Motor neuron (in vitro differentiated cells): ENCODE results near the gene MIEF1. TPM values are rescaled to one million over a fixed set of nuclear protein-coding genes. Genes with fewer than 3 reads are reported as not detected.

Source experiments
- ATAC-seq, 8 experiments: fragments of 200-7000 bp; cut with Tn5 transposase; replicated peaks in 6 of 8; 2 replicates each; pipeline ENCODE4 v1.8.0; 2021; ENCODE audit warnings: mild to moderate bottlenecking in 8 of 8, moderate library complexity in 8 of 8
- H3K27ac ChIP-seq, 2 donors: fragments of 250-450 bp; sonication (Bioruptor Pico); 2 replicates each; pipeline ENCODE4 v1.9.0; 2021; ENCODE audit warnings: antibody characterized with exemption in 2 of 2, mild to moderate bottlenecking in 2 of 2, moderate library complexity in 1 of 2
- H3K4me1 ChIP-seq, 2 donors: fragments of 250-450 bp; sonication (Bioruptor Pico); replicated peaks in 1 of 2; 2 replicates each; pipeline ENCODE4 v1.6.1; 2021; ENCODE audit warnings: antibody characterized with exemption in 2 of 2, mild to moderate bottlenecking in 2 of 2, moderate library complexity in 1 of 2
- H3K4me3 ChIP-seq, 5 donors: fragments of 250-450 bp; sonication (Bioruptor Pico); 2 replicates each; pipeline ENCODE4 v1.9.0; 2021; ENCODE audit warnings: antibody characterized with exemption in 5 of 5, mild to moderate bottlenecking in 5 of 5, moderate library complexity in 4 of 5
- WGBS, 10 experiments: fragments of 450-650 bp; shearing (Covaris generic); methylation state at CpG; one replicate each; pipeline ENCODE4 v1.0.0; 2022; 5-methylcytosine and 5-hydroxymethylcytosine counted together
- in situ Hi-C, 9 experiments: fragments of 400-800 bp; cut with MboI; loops; one replicate each; pipeline ENCODE4 v1.15.0; 2021; ENCODE audit warnings: low sequenced_read_pairs in 9 of 9, low pct_unique_long_range_greater_than_20kb in 2 of 9; ENCODE audit not compliant: unreplicated experiment in 9 of 9
- total RNA-seq, 8 experiments: library from RNA; unstranded; fragments of 300-600 nt; gene quantifications; 2 replicates each; pipeline versions ENCODE4 v1.2.3 to v1.2.4, GENCODE V29; 2022

Gene MIEF1
- total RNA-seq, 8 experiments from 2014 or later = 20.9 to 38.8 (median 29.2) TPM

GRCh38 chr22:39474351-39475111 is 27.6 kb upstream of the MIEF1 start:
- Histone ChIP-seq H3K4me1 (peaks cover 55 to 64% of the 10 kb centered on the region in 2 donors), H3K4me3 (no peak overlapping the region), H3K27ac (peak overlapping the region in 1 of 2 donors; percentile 61)
- in situ Hi-C loops = loop anchor here in 1 of 9 experiments (25.0 kb wide), 1 partner anchor 312 kb away; the partner anchor contains the start of gene CBX7
- WGBS, 10 experiments = 0 to 60% (median 22%) methylated on average over 1 to 5 of the region's 11 CpGs; no CpG with 5 or more reads in 4 of the 10 experiments
- ATAC-seq = peak in 3 of 8 experiments; percentile 55 to 83 (median 75)

DNA sequence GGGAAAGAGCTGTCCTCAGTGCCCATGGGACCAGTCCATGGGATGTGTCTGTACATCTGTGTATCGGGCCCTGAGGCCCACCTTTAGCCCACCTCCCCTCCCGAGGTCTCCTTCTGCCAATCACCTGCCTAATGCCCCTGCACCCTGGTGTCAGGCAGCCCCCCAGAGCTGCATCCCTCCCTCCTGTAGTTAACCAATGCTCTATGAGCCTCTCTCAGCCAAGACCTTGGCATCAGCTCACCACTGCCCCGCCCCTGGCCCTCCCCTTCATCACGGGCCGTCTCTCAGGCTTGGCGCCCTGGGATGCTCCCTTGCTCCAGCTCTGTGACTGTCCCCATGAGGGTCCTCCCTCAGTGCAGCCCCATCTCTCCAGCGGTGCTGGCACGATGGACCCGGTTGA is 26.8 kb upstream of the MIEF1 start:
- Histone ChIP-seq H3K4me3 (no peak overlapping the region), H3K4me1 (peaks cover 47 to 56% of the 10 kb centered on the region in 2 donors), H3K27ac (no peak overlapping the region)
- in situ Hi-C loops = loop anchor here in 1 of 9 experiments (25.0 kb wide), 1 partner anchor 313 kb away; the partner anchor contains the start of gene CBX7
- peak in 4 of 8 experiments; percentile 21 to 30 (median 25) for ATAC-seq
- 72 to 83% methylated on average over 2 to 4 of the region's 9 CpGs; no CpG with 5 or more reads in 8 of the 10 experiments for WGBS, 10 experiments

DNA sequence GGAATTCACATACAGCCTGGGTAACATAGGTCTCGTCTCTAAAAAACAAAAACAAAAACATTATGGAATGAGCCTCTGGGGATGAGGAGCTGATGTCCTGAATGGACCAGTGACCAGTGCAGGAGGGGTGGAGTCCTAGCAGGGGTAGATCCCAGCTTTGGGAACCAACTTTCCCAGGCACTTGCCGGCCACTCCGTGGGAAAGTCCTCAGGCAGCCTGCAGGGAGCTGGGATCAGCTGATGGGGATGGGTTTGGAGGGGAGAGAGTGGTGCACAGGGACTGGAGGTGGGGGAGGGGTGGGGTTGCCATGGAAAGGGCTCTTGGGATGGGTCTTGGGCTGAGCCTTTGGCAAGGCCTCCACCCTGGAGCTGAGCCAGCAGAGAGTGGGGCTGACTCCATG is 26.2 kb upstream of the MIEF1 start:
- ATAC-seq = peak in 6 of 8 experiments; percentile 2 to 46 (median 22)
- Histone ChIP-seq H3K4me3 (no peak overlapping the region), H3K4me1 (peaks cover 42 to 50% of the 10 kb centered on the region in 2 donors), H3K27ac (no peak overlapping the region)
- in situ Hi-C loops = loop anchor here in 1 of 9 experiments (25.0 kb wide), 1 partner anchor 314 kb away; the partner anchor contains the start of gene CBX7
- WGBS, 10 experiments = 37 to 100% methylated on average over 1 to 2 of the region's 3 CpGs; no CpG with 5 or more reads in 8 of the 10 experiments

GRCh38 chr22:39476664-39477063 is 25.4 kb upstream of the MIEF1 start:
- in situ Hi-C loops = loop anchor here in 1 of 9 experiments (25.0 kb wide), 1 partner anchor 314 kb away; the partner anchor contains the start of gene CBX7
- WGBS, 10 experiments = 70 to 100% (median 95%) methylated on average over 1 to 10 of the region's 13 CpGs; no CpG with 5 or more reads in 1 of the 10 experiments

DNA sequence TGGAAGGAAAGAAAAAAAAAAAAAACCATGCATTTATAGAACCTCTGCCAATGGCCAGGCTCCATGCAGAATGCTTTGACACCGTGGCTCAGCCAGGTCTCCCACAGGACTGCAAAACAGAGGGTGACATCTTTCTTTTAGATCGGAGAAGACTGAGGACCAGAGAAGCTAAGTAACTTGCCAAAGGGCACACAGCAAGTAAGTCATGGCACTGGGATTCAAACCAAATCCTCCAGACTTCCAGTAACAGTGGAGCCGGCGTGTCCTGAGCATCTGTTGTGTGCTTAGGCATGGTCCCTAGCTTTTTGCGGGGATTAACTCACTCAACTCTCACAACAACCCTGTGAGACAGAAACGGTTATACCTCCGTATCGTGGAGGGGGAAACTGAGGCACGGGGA is 24.5 kb upstream of the MIEF1 start:
- WGBS, 10 experiments = 56 to 100% (median 88%) methylated on average over 1 to 6 of the region's 9 CpGs; no CpG with 5 or more reads in 2 of the 10 experiments
- H3K4me1 ChIP-seq = peaks cover 25 to 34% of the 10 kb centered on the region in 2 donors
- H3K27ac ChIP-seq = no peak overlapping the region
- H3K4me3 ChIP-seq = no peak overlapping the region
- in situ Hi-C loops = loop anchor here in 1 of 9 experiments (25.0 kb wide), 1 partner anchor 315 kb away; the partner anchor contains the start of gene CBX7
- no peak for ATAC-seq

More at GRCh38 chr22:39476664-39477063, 25.4 kb upstream of the MIEF1 start:
- Histone ChIP-seq H3K4me1 (peaks cover 34 to 42% of the 10 kb centered on the region in 2 donors), H3K27ac (no peak overlapping the region), H3K4me3 (no peak overlapping the region)
- no peak for ATAC-seq

DNA sequence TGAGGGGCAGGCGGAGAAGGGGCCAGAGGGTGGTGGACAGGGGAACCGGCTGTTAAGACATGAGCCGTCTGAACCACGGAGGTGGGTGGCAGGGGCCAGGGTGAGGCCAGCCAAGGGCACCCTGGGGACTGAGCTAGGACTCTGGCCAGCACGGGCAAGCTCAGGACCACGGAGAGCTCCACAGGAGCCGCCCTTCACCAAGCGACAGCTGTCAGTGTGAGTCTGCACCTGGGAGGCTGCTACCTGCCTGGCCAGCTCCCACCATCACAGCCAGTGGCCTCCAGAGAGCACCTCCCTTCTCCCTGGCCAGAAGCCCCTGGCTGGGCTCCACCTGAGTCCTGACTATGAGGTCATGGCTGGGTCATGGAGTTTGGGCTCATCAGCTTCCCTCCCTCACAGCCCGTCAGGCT is 23.6 kb upstream of the MIEF1 start:
- in situ Hi-C loops = loop anchor here in 1 of 9 experiments (25.0 kb wide), 1 partner anchor 316 kb away; the partner anchor contains the start of gene CBX7
- WGBS, 10 experiments = 60 to 100% (median 75%) methylated on average over 1 to 4 of the region's 9 CpGs; no CpG with 5 or more reads in 6 of the 10 experiments

DNA sequence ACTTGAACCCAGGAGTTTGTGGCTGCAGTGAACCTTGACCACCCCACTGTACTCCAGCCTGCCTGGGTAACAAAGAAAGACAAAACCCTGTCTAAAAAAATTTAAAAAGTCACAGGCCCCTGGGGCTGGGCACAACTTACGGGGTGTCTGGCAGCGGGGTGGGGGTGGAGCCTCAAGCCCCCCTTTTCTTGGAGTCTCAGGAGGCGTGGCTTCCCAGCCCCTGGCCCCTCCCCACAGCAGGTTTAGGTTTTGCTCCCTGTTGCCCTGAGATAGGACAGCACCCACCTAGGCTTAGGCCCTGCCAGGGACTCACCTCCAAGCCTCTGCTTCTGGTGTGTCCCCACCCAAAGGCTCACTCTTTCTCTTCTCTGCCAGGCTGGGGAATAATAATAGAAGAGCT is 22.8 kb upstream of the MIEF1 start:
- no CpG with 5 or more reads among the region's 3 CpGs for WGBS, 10 experiments
- no peak for ATAC-seq
- Histone ChIP-seq H3K27ac (no peak overlapping the region), H3K4me3 (no peak overlapping the region), H3K4me1 (peaks cover 21 to 23% of the 10 kb centered on the region in 2 donors)
- in situ Hi-C loops = loop anchor here in 1 of 9 experiments (25.0 kb wide), 1 partner anchor 317 kb away; the partner anchor contains the start of gene CBX7

More for the DNA sequence above, 23.6 kb upstream of the MIEF1 start:
- Histone ChIP-seq H3K27ac (no peak overlapping the region), H3K4me3 (no peak overlapping the region), H3K4me1 (peaks cover 22 to 27% of the 10 kb centered on the region in 2 donors)
- peak in 1 of 8 experiments; percentile 9 for ATAC-seq

- Histone ChIP-seq H3K27ac (no peak overlapping the region), H3K4me3 (no peak overlapping the region), H3K4me1 (peaks cover 8 to 10% of the 10 kb centered on the region in 2 donors)
- 20% methylated on average over 1 of the region's 1 CpG; no CpG with 5 or more reads in 9 of the 10 experiments for WGBS, 10 experiments
- peak in 4 of 8 experiments; percentile 8 to 83 (median 35) for ATAC-seq
- in situ Hi-C loops = loop anchor here in 1 of 9 experiments (25.0 kb wide), 1 partner anchor 318 kb away; the partner anchor contains the start of gene CBX7
Measured at GRCh38 chr22:39480557-39480956, 21.5 kb upstream of the MIEF1 start.

DNA sequence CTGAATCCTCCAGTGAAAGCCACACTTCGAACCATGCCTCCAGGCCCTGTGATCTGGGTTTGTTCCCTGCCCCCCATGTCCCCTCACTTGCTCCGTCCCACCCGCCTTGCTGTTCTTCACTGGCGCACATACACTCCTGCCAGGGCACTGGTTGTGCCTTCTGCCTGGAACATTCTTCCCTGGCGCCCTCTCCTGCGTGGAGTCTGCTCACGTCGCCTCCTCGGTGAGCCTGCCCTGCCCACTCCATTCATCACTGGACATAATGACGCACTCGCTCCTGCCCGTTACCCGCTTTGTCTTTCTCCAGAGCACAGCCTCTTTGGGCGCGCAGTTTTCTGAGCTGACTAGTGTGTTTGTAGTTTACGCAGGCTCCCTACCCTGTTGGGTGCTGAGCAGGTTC is 21.0 kb upstream of the MIEF1 start:
- Histone ChIP-seq H3K4me3 (no peak overlapping the region), H3K4me1 (peaks cover 3 to 5% of the 10 kb centered on the region in 2 donors), H3K27ac (no peak overlapping the region)
- ATAC-seq = peak in 5 of 8 experiments; percentile 32 to 62 (median 53)
- 53 to 90% (median 83%) methylated on average over 1 to 9 of the region's 16 CpGs; no CpG with 5 or more reads in 5 of the 10 experiments for WGBS, 10 experiments
- in situ Hi-C loops = loop anchor here in 1 of 9 experiments (25.0 kb wide), 1 partner anchor 319 kb away; the partner anchor contains the start of gene CBX7

GRCh38 chr22:39481595-39481994 is 20.5 kb upstream of the MIEF1 start:
- Histone ChIP-seq H3K4me1 (no peaks in the 10 kb centered on the region), H3K27ac (no peak overlapping the region), H3K4me3 (no peak overlapping the region)
- ATAC-seq = no peak
- in situ Hi-C loops = loop anchor here in 1 of 9 experiments (25.0 kb wide), 1 partner anchor 319 kb away; the partner anchor contains the start of gene CBX7
- WGBS, 10 experiments = 40 to 90% (median 80%) methylated on average over 1 to 5 of the region's 5 CpGs; no CpG with 5 or more reads in 5 of the 10 experiments

DNA sequence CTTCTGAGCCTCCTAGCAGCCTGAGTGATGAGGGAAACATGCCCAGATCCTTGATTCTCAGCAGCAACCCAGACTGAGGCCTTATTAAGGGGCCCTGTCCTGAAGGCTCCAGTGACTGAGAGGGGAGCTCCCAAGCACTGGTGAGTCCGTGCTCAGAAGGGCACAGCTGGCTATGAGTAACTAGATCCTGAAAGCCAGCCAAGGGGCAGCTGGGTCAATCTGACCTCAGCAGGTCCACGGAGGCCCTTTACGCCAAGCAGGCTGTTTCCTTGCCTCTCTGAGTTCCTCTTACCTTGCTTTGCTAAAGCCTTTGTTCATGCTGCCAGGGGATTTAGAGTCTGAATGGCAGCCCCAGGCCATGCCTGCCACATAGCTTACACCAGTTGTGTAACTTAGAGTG is 19.3 kb upstream of the MIEF1 start:
- Histone ChIP-seq H3K27ac (no peak overlapping the region), H3K4me3 (no peak overlapping the region), H3K4me1 (no peaks in the 10 kb centered on the region)
- WGBS, 10 experiments = 90 to 100% methylated on average over 1 to 3 of the region's 3 CpGs; no CpG with 5 or more reads in 8 of the 10 experiments
- ATAC-seq = peak in 1 of 8 experiments; percentile 9
- in situ Hi-C loops = loop anchor here in 1 of 9 experiments (25.0 kb wide), 1 partner anchor 320 kb away; the partner anchor contains the start of gene CBX7

GRCh38 chr22:39486951-39487825 is 14.9 kb upstream of the MIEF1 start:
- H3K4me3 ChIP-seq = no peak overlapping the region
- peaks cover 0 to 5% of the 10 kb centered on the region in 2 donors for H3K4me1 ChIP-seq
- H3K27ac ChIP-seq = no peak overlapping the region
- 80 to 90% methylated on average over 1 to 15 of the region's 45 CpGs; no CpG with 5 or more reads in 8 of the 10 experiments for WGBS, 10 experiments
- in situ Hi-C loops = loop anchor here in 1 of 9 experiments (25.0 kb wide), 1 partner anchor 325 kb away; the partner anchor contains the start of gene CBX7
- ATAC-seq = peak in 4 of 8 experiments; percentile 14 to 93 (median 80)
